Measurements from ENCODE around the gene KRT83. TPM values are rescaled to one million over a fixed set of nuclear protein-coding genes. Genes with fewer than 3 reads are reported as not detected.

The KRT83 gene
- not detected in 2 replicates for total RNA-seq (2021)
- Bru-seq, nascent RNA: not detected
- BruChase-seq, experiment 1, labeled RNA remaining after a 2-hour chase: not detected
- not detected for BruChase-seq, experiment 2, labeled RNA remaining after a 6-hour chase
- long read RNA-seq: 0 reads

- Histone ChIP-seq H3K27me3 (replicated peaks; ENCODE audit: insufficient read depth, low read depth, low read length, poor library complexity) (no peaks in the 10 kb centered on the region), H3K4me1 (ENCODE audit: insufficient read depth, low read length, poor library complexity, severe bottlenecking) (no peaks in the 10 kb centered on the region), H3K27ac (ENCODE audit: low read depth, low read length, poor library complexity, severe bottlenecking) (no peak within 1 kb of the TSS), H3K36me3 (ENCODE audit: insufficient read depth, low read length, poor library complexity, severe bottlenecking) (no peaks in the 10 kb centered on the region), H3K9me3 (ENCODE audit: low read depth, low read length, poor library complexity, severe bottlenecking) (no peaks in the 10 kb centered on the region), H3K4me3 (ENCODE audit: low read depth, low read length, poor library complexity, severe bottlenecking) (no peak within 1 kb of the TSS)
- BruUV-seq (replicated peaks): no TSS peak
- TF ChIP-seq CTCF (conservative IDR thresholded peaks at IDR 0.05; ENCODE audit: low read depth, low read length) (no peak), EZH2 (IDR thresholded peaks at IDR 0.05; ENCODE audit: borderline replicate concordance, low read depth, low read length, poor library complexity, severe bottlenecking) (no peak)
- intact Hi-C loops (cut with micrococcal nuclease; ENCODE audit: unreplicated experiment): no loop called here
- DNase-seq (ENCODE audit: low spot score): no peak
- ChIA-PET CTCF (no interaction called here), POLR2A (ENCODE audit: low non-redundant PET) (no interaction called here)
Observed at GRCh38 chr12:52320784-52321400, at the start of gene KRT83. KRT83 (minus strand) TSS chr12:52321398; CDS start chr12:52321335, 63 bp downstream.

GRCh38 chr12:52369809-52370208 is 48.6 kb upstream of the KRT83 start:
- ChIA-PET POLR2A (ENCODE audit: low non-redundant PET) (no interaction called here), CTCF (interaction anchor here (0.6 kb wide), 1 partner anchor 608 kb away, joined by 4 read pairs; no protein-coding TSS in a partner anchor)
- H3K4me3 ChIP-seq (ENCODE audit: low read depth, low read length, poor library complexity, severe bottlenecking): no peak overlapping the region
- no peaks in the 10 kb centered on the region for H3K4me1 ChIP-seq (ENCODE audit: insufficient read depth, low read length, poor library complexity, severe bottlenecking)
- intact Hi-C loops (cut with micrococcal nuclease; ENCODE audit: unreplicated experiment): loop anchor here (5.0 kb wide), 2 partner anchors 502 to 612 kb away; no protein-coding TSS in a partner anchor
- H3K27ac ChIP-seq (ENCODE audit: low read depth, low read length, poor library complexity, severe bottlenecking): no peak overlapping the region
- H3K27me3 ChIP-seq (replicated peaks; ENCODE audit: insufficient read depth, low read depth, low read length, poor library complexity): no peaks in the 10 kb centered on the region
- TF ChIP-seq EZH2 (IDR thresholded peaks at IDR 0.05; ENCODE audit: borderline replicate concordance, low read depth, low read length, poor library complexity, severe bottlenecking) (no peak), CTCF (conservative IDR thresholded peaks at IDR 0.05; ENCODE audit: low read depth, low read length) (no peak)
- no peaks in the 10 kb centered on the region for H3K9me3 ChIP-seq (ENCODE audit: low read depth, low read length, poor library complexity, severe bottlenecking)
- no TSS peak for BruUV-seq (replicated peaks)
- no peak for DNase-seq (ENCODE audit: low spot score)
- H3K36me3 ChIP-seq (ENCODE audit: insufficient read depth, low read length, poor library complexity, severe bottlenecking): no peaks in the 10 kb centered on the region

GRCh38 chr12:52369211-52369610 is 48.0 kb upstream of the KRT83 start:
- H3K36me3 ChIP-seq (ENCODE audit: insufficient read depth, low read length, poor library complexity, severe bottlenecking): no peaks in the 10 kb centered on the region
- ChIA-PET CTCF (interaction anchor here (1.3 kb wide), 1 partner anchor 510 kb away, joined by 4 read pairs; no protein-coding TSS in a partner anchor), POLR2A (ENCODE audit: low non-redundant PET) (no interaction called here)
- no peak overlapping the region for H3K27ac ChIP-seq (ENCODE audit: low read depth, low read length, poor library complexity, severe bottlenecking)
- H3K4me3 ChIP-seq (ENCODE audit: low read depth, low read length, poor library complexity, severe bottlenecking): no peak overlapping the region
- H3K4me1 ChIP-seq (ENCODE audit: insufficient read depth, low read length, poor library complexity, severe bottlenecking): no peaks in the 10 kb centered on the region
- no peak for DNase-seq (ENCODE audit: low spot score)
- TF ChIP-seq EZH2 (IDR thresholded peaks at IDR 0.05; ENCODE audit: borderline replicate concordance, low read depth, low read length, poor library complexity, severe bottlenecking) (no peak), CTCF (conservative IDR thresholded peaks at IDR 0.05; ENCODE audit: low read depth, low read length) (no peak)
- no peaks in the 10 kb centered on the region for H3K9me3 ChIP-seq (ENCODE audit: low read depth, low read length, poor library complexity, severe bottlenecking)
- intact Hi-C loops (cut with micrococcal nuclease; ENCODE audit: unreplicated experiment): no loop called here
- H3K27me3 ChIP-seq (replicated peaks; ENCODE audit: insufficient read depth, low read depth, low read length, poor library complexity): no peaks in the 10 kb centered on the region
- no TSS peak for BruUV-seq (replicated peaks)

Measured in A673 (cell line).